Trophoblast cell (in vitro differentiated cells and primary cell): ENCODE measurements around the gene SEMA4D.
A peak's percentile ranks its signal among the peaks of the same experiment; 100 is the strongest.

Experiments used
- DNase-seq, 2 donors: peaks; one replicate each; pipeline ENCODE4 v3.0.0-alpha.2; 2016
- H2AFZ ChIP-seq: 2 replicates; pipeline ENCODE4 v1.6.1; 2013; ENCODE audit warnings: low read length, moderate library complexity, mild to moderate bottlenecking; ENCODE audit not compliant: insufficient read depth, poor library complexity
- H2AK5ac ChIP-seq: 2 replicates; pipeline ENCODE4 v1.6.1; 2013; ENCODE audit warnings: mild to moderate bottlenecking, low read length
- H2BK120ac ChIP-seq: 2 replicates; pipeline ENCODE4 v1.6.1; 2013; ENCODE audit warnings: low read length, mild to moderate bottlenecking, moderate library complexity; ENCODE audit not compliant: insufficient read depth, poor library complexity
- H2BK12ac ChIP-seq: 2 replicates; pipeline ENCODE4 v1.6.1; 2013; ENCODE audit warnings: mild to moderate bottlenecking, low read length, moderate library complexity
- H2BK5ac ChIP-seq: 2 replicates; pipeline ENCODE4 v1.6.1; 2013; ENCODE audit warnings: low read length, low read depth, moderate library complexity, mild to moderate bottlenecking; ENCODE audit not compliant: poor library complexity
- H3K14ac ChIP-seq: 2 replicates; pipeline ENCODE4 v1.6.1; 2013; ENCODE audit warnings: mild to moderate bottlenecking, low read length
- H3K18ac ChIP-seq: 2 replicates; pipeline ENCODE4 v1.6.1; 2013; ENCODE audit warnings: mild to moderate bottlenecking, low read length
- H3K23ac ChIP-seq: 2 replicates; pipeline ENCODE4 v1.6.1; 2013; ENCODE audit warnings: low read length
- H3K27ac ChIP-seq: 2 replicates; pipeline ENCODE4 v1.5.1; 2013; ENCODE audit warnings: low read depth, mild to moderate bottlenecking, inconsistent platforms, low read length, moderate library complexity
- H3K27me3 ChIP-seq: 2 replicates; pipeline ENCODE4 v1.6.1; 2013; ENCODE audit warnings: inconsistent platforms, mild to moderate bottlenecking, low read length, moderate library complexity; ENCODE audit not compliant: insufficient read depth
- H3K36me3 ChIP-seq, 2 experiments: 1 replicate in 1 of 2; 2 replicates in 1 of 2; pipeline ENCODE4 v1.6.1; 2013; ENCODE audit warnings: low read length in 2 of 2, mild to moderate bottlenecking in 2 of 2, moderate library complexity in 1 of 2; ENCODE audit not compliant: insufficient read depth in 2 of 2, control insufficient read depth in 1 of 2
- H3K4ac ChIP-seq: 2 replicates; pipeline ENCODE4 v1.6.1; 2013; ENCODE audit warnings: low read depth, mild to moderate bottlenecking, low read length, moderate library complexity
- H3K4me1 ChIP-seq, 2 experiments: 1 replicate in 1 of 2; 2 replicates in 1 of 2; pipeline ENCODE4 v1.6.1; 2013; ENCODE audit warnings: low read length in 2 of 2, mild to moderate bottlenecking in 2 of 2, moderate library complexity in 1 of 2; ENCODE audit not compliant: insufficient read depth in 2 of 2, control insufficient read depth in 1 of 2
- H3K4me2 ChIP-seq: 2 replicates; pipeline ENCODE4 v1.6.1; 2013; ENCODE audit warnings: inconsistent platforms, mild to moderate bottlenecking, low read length, moderate library complexity
- H3K4me3 ChIP-seq: 2 replicates; pipeline ENCODE4 v1.5.1; 2013; ENCODE audit warnings: mild to moderate bottlenecking, low read depth, low read length, inconsistent platforms
- H3K79me1 ChIP-seq: one replicate; pipeline ENCODE4 v1.6.1; 2013; ENCODE audit warnings: low read length
- H3K79me2 ChIP-seq: 2 replicates; pipeline ENCODE4 v1.6.1; 2013; ENCODE audit warnings: low read length, mild to moderate bottlenecking; ENCODE audit not compliant: control insufficient read depth, insufficient read depth, poor library complexity
- H3K9ac ChIP-seq: 2 replicates; pipeline ENCODE4 v1.6.1; 2013; ENCODE audit warnings: mild to moderate bottlenecking, low read length
- H3K9me3 ChIP-seq: 2 replicates; pipeline ENCODE4 v1.6.1; 2013; ENCODE audit warnings: low read depth, mild to moderate bottlenecking, control low read depth, inconsistent platforms, low read length; ENCODE audit not compliant: insufficient read depth
- H4K12ac ChIP-seq: 2 replicates; pipeline ENCODE4 v1.6.1; 2013; ENCODE audit warnings: low read depth, mild to moderate bottlenecking, low read length, moderate library complexity
- H4K8ac ChIP-seq: 2 replicates; pipeline ENCODE4 v1.6.1; 2013; ENCODE audit warnings: low read depth, mild to moderate bottlenecking, low read length, moderate library complexity
- H4K91ac ChIP-seq: one replicate; pipeline ENCODE4 v1.6.1; 2013; ENCODE audit warnings: low read depth, mild to moderate bottlenecking, low read length, moderate library complexity
- WGBS: extraction: QIAGEN DNeasy Blood & Tissue Kit; methylation state at CpG from one replicate; pipeline ENCODE4 v1.1.7; 2013; ENCODE audit warnings: missing lambda C conversion rate; ENCODE audit not compliant: insufficient read length, insufficient coverage; ENCODE audit errors: extremely low coverage; 5-methylcytosine and 5-hydroxymethylcytosine counted together

The SEMA4D gene

GRCh38 chr9:89325733-89326132 is 172.2 kb downstream of the SEMA4D start:
- H3K9me3 ChIP-seq: no peaks in the 10 kb centered on the region
- H3K79me1 ChIP-seq: no peaks in the 10 kb centered on the region
- H2AFZ ChIP-seq: no peak overlapping the region
- no peak overlapping the region for H4K8ac ChIP-seq
- peaks cover 0 to 4% of the 10 kb centered on the region in 2 experiments for H3K4me1 ChIP-seq
- H3K23ac ChIP-seq: no peak overlapping the region
- H3K14ac ChIP-seq: no peak overlapping the region
- no CpG with 5 or more reads among the region's 3 CpGs for WGBS
- H3K4ac ChIP-seq: no peak overlapping the region
- no peak overlapping the region for H4K12ac ChIP-seq
- H3K18ac ChIP-seq: no peak overlapping the region
- no peak overlapping the region for H2AK5ac ChIP-seq
- no peak for DNase-seq
- H3K4me2 ChIP-seq: no peak overlapping the region
- peaks cover 15 to 20% of the 10 kb centered on the region in 2 experiments for H3K36me3 ChIP-seq
- no peak overlapping the region for H4K91ac ChIP-seq
- H3K9ac ChIP-seq: no peak overlapping the region
- no peaks in the 10 kb centered on the region for H3K79me2 ChIP-seq
- no peak overlapping the region for H3K27ac ChIP-seq
- H2BK5ac ChIP-seq: no peak overlapping the region
- no peak overlapping the region for H2BK120ac ChIP-seq
- no peak overlapping the region for H2BK12ac ChIP-seq
- H3K27me3 ChIP-seq: no peaks in the 10 kb centered on the region
- H3K4me3 ChIP-seq: no peak overlapping the region

DNA sequence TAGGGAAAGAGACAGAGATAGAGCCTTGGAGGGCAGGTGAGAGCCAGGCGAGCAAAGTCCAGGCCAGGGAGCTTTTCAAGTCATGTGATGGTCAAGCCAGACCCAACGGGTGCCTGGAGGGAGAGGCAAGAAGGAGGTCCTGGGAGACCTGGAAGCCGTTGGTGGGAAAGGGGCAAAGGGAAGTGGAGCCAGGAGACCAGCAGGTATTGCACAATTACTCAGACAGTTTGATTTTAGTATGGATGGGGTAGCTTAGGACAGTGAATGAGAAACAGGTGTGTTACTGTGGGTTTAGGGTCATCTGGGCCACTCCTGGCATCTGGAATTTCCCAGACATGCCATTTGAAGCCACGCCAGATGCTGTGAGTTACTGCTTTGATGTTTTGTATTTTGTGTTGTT is 174.5 kb downstream of the SEMA4D start:
- Histone ChIP-seq H3K14ac (no peak overlapping the region), H4K8ac (no peak overlapping the region), H3K23ac (no peak overlapping the region), H3K27ac (no peak overlapping the region), H2BK5ac (no peak overlapping the region), H2BK120ac (no peak overlapping the region), H3K9ac (no peak overlapping the region), H4K12ac (no peak overlapping the region), H3K79me2 (peaks cover 3% of the 10 kb centered on the region), H3K79me1 (peaks cover 2% of the 10 kb centered on the region), H3K4me2 (no peak overlapping the region), H4K91ac (no peak overlapping the region), H3K18ac (no peak overlapping the region), H2BK12ac (no peak overlapping the region), H3K27me3 (no peaks in the 10 kb centered on the region), H3K36me3 (peaks cover 4 to 7% of the 10 kb centered on the region in 2 experiments), H2AFZ (no peak overlapping the region), H3K4ac (no peak overlapping the region), H3K4me3 (no peak overlapping the region), H3K9me3 (no peaks in the 10 kb centered on the region), H2AK5ac (no peak overlapping the region), H3K4me1 (peaks cover 0 to 6% of the 10 kb centered on the region in 2 experiments)
- no CpG with 5 or more reads among the region's 4 CpGs for whole genome bisulfite sequencing
- DNase-seq: peak in 1 of 2 donors; percentile 22

DNA sequence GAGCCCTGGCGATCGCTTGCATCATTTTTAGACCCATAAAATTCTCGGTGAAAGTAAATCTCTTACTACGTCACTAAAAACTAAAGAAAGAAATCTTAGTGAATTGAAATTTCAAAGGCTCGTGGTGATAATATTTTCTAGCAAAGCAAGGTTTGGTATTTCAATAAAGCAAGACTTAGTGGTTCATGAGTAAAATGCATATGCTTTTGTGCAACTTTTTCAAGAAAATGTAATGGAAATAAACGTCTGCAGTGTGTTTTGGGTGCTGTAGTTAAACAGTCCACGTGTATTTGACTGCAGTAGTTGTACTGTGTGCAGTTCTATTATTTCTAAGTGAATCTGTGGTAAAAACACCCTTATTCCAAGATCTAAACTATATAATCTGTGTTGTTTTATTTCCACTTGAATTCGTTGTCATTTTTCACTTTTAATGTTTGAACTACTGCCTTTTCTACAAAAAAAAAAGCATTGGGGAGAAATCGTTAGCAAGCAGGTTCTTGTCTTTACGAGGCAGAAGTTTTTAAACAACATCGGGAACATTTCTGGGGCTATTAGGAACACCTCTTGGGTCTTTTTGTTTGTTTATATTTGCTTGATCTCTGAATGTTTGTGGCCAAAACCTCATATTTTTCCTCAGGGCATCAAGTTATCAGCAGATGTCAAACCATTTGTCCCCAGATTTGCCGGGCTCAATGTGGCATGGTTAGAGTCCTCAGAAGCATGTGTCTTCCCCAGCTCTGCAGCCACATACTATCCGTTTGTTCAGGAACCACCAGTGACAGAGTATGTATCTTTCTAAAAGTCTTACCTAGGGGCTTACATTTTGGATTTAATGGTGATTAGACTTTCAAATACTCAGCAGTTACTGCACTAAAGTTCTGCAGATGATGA is 178.7 kb downstream of the SEMA4D start:
- Histone ChIP-seq H2AFZ (no peak overlapping the region), H3K4me1 (peaks cover 0 to 6% of the 10 kb centered on the region in 2 experiments), H4K8ac (peak overlapping the region; percentile 95), H3K4me3 (peak overlapping the region; percentile 87), H2BK12ac (no peak overlapping the region), H3K14ac (no peak overlapping the region), H3K36me3 (peaks cover 0 to 10% of the 10 kb centered on the region in 2 experiments), H3K27ac (peak overlapping the region; percentile 99), H2BK120ac (no peak overlapping the region), H3K79me1 (peaks cover 5% of the 10 kb centered on the region), H4K12ac (peak overlapping the region; percentile 16), H2AK5ac (no peak overlapping the region), H3K23ac (no peak overlapping the region), H3K79me2 (peaks cover 4% of the 10 kb centered on the region), H3K9me3 (no peaks in the 10 kb centered on the region), H3K4ac (peak overlapping the region; percentile 87), H3K18ac (no peak overlapping the region), H2BK5ac (no peak overlapping the region), H3K9ac (no peak overlapping the region), H4K91ac (no peak overlapping the region), H3K4me2 (peak overlapping the region; percentile 53), H3K27me3 (no peaks in the 10 kb centered on the region)
- DNase-seq: no peak
- WGBS: no CpG with 5 or more reads among the region's 13 CpGs

DNA sequence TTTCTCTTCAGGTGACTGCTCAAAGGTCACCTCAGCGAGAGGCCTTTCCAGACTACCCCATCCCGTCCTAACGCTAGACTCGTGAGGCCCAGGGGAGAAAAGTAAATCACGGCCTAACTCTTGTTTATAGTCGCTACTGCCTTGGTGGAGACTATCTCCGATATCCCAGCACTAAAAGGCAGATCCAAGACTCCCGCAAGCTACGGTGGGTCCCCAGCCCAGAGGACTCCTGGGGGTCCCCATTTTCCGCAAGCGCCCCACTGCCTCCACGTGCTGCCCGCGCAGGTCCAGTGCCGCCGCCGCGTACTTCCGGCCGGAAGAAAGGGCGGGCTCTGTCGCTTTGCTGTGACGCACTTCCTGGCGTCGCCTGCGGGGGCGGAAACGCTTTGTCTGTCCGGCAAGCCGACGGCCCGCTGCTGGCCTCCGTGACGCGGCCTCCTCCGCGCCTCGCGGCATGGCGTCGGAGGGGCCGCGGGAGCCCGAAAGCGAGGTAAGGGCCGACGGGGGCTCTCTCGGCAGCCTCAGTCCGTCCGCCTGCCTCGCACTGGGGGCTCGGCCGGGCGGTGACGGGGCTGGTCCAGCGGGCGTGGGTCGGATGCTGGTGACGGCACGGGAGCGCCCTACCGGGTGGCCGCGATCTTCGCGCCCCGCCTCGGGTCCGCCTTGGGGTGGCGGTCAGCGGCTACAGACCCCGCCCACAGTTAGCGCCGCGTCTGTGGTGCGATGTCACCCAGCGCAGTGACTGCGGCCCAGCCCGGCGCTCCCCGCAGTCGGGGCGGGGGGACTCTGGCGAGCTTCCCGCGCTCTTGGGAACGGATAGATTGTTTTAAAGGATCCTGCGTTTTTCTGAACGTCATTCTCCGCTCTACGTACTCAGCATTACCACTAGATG is 179.5 kb downstream of the SEMA4D start, which contains the start of gene SECISBP2:
TSS of gene SECISBP2 (plus strand) at position 378 of the 892 bp plus-strand sequence. CDS start at position 455, 77 bp downstream.
- Histone ChIP-seq H3K4me3 (peak within 1 kb of the TSS; percentile 87), H4K12ac (peak within 1 kb of the TSS; percentile 94), H4K8ac (peak within 1 kb of the TSS; percentile 95), H2AK5ac (peak within 1 kb of the TSS; percentile 53), H3K23ac (no peak within 1 kb of the TSS), H2BK120ac (peak within 1 kb of the TSS; percentile 95), H2AFZ (peak within 1 kb of the TSS; percentile 66), H3K27ac (peak within 1 kb of the TSS; percentile 99), H3K27me3 (no peaks in the 10 kb centered on the region), H4K91ac (peak within 1 kb of the TSS; percentile 97), H3K79me1 (peaks cover 5% of the 10 kb centered on the region), H3K4me2 (peak within 1 kb of the TSS; percentile 87), H3K79me2 (peaks cover 6% of the 10 kb centered on the region), H3K36me3 (peaks cover 0 to 10% of the 10 kb centered on the region in 2 experiments), H3K9me3 (no peaks in the 10 kb centered on the region), H3K18ac (peak within 1 kb of the TSS; percentile 62), H3K14ac (peak within 1 kb of the TSS; percentile 93), H3K9ac (peak within 1 kb of the TSS; percentile 93), H2BK12ac (no peak within 1 kb of the TSS), H3K4ac (peak within 1 kb of the TSS; percentile 53), H3K4me1 (peaks cover 0 to 4% of the 10 kb centered on the region in 2 experiments), H2BK5ac (peak within 1 kb of the TSS; percentile 89)
- DNase-seq: peak; percentile 95 to 98
- WGBS: no CpG with 5 or more reads among the region's 91 CpGs
